Brain pericyte (primary cell): Measurements from ENCODE around the gene FGD6.
A peak's percentile ranks its signal among the peaks of the same experiment; 100 is the strongest.

Experiments
- DNase-seq: peaks from one replicate; pipeline ENCODE4 v3.0.0-alpha.2; 2012; ENCODE audit warnings: low read depth, low spot score

Gene FGD6

DNA sequence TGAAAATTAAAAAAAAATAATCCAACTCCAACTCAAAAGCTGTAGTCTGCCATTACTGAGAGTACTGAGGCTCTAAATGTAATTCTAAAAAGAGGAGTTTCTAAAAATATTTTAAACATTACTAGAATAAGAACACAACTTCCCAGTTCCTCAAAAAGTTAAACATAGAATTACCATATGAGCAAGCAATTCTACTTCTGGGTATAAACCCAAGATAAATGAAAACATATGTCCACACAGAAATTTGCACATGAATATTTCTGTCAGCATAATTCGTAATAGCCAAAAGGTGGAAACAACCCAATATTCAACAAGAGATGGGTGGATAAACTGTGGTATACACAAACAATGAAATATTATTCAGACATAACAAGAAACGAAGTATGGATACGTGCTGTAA lies 128.9 kb downstream of the FGD6 start:
- no peak for DNase-seq

DNA sequence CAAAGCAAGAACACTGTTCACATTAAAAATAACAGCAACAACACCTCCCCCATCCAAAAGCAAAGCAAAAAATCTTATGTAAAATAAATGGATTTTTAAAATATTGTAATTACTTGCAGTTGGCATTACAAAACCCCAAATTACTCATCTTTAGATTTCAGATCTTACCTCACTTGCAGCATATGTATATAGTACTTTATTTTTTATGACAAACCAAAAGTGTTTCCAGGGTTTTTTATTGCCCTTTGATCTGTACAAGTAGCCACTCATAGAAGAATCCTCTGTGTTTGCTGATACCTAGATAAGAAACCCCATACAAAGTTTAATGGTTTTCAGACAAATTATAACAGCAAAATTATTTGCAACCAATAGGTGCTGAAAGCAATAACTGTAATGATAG lies 131.7 kb downstream of the FGD6 start:
- no peak for DNase-seq

DNA sequence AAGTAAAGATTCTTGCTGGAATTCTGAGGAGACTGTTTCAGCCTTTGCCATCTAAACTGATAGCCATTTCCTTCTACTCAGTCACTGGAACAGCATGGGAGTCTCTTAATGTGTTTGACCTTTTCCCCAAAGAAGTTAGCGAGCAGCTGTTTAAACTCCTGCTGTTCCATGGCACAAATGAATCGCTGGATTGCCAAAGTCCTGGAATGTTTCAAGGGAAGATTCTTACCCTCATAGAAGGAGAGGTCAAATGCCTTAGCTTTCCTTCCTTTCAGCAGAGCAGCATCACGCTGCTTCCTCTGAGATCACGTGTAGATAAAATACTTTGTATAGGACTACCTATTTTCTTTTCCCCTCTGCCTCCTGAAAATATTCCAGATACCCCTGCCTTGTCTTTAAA lies 133.3 kb downstream of the FGD6 start:
- no peak for DNase-seq

DNA sequence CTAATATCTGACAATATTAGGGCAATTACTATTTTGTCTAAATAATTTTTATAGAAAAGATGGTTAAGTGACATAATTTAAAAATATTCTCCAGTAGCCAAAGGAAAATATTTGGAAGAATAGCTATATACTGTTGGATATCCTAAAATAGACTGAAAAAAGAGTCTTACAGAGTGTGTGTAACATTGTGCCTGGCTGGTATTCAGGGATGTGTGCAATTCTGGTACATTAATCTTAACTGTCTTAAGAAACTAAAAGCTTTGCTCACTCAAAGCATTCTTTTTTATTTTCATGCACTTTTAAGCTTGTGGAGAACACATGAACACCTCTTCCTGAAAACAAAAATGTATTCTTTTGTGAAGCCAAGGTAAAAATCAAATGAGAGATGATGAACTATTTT lies 133.8 kb downstream of the FGD6 start:
- DNase-seq: no peak

DNA sequence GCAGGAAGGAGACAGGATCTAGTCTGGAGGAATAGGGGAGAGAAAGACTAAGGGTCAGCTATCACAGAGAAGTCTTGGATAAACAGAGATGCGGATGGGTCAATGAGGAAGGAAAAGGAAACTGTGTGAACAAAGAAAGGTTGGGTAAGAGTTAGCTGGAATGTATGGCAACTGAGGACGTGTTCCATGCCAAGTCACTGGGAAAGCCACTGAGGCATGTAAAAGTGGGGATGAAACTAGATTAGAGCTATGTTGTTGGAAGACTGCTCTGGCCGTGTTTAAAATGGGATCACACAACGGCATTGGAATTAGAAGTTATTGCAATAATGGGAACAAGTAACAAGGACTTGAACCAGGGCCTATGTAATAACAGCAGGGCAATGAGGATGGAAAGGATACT lies 139.9 kb downstream of the FGD6 start:
- no peak for DNase-seq

DNA sequence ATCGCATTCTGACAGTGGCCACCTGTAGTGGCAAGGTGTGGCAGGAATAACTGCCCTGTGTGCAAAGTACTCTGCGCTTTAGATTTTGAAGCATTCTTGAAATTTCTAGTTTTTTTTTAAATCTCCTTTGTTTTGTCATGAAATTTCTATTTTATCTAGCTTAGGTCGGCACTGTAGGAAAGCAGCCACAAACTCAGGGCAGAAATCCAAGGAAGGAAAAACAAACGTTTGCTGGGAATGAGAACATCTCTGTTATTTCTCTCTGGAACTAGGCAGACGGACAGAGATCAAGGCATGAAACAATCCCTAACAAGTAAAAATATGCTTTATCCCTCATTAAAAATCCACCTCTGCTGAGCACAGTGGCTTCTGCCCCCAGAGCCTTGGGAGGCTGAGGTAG lies 142.5 kb downstream of the FGD6 start:
- DNase-seq: no peak

DNA sequence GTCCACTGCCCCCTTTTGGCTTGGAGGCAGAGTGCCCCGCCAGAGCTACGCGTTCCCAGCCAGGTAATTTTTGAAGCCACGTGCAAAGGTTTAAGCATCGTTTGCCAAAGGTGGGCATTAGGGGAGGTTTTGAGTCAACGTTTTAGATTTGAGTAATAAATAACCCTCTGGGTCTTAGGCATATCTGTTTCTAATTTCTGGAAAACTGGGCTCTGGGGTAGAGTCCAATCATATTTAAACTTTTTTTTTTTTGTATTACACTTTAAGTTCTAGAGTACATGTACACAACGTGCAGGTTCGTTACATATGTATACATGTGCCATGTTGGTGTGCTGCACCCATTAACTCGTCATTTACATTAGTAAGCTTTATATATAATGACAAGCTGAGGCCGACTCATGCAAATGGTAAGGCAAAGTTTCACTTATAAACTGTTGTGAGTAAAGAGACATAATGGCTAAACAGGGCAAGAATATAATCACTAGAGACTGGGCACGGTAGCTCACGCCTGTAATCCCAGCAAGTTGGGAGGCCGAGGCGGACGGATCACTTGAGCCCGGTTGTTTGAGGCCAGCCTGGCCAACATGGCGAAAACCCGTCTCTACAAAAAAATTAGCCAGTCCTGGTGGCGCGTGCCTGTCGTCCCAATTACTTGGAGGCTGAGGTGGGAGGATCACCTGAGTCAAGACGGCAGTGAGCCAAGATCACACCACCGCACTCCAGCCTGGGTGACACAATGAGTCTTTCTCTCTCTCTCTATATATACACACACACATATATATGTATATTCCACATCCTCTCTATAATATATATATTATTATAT lies 143.4 kb downstream of the FGD6 start:
- no peak for DNase-seq

DNA sequence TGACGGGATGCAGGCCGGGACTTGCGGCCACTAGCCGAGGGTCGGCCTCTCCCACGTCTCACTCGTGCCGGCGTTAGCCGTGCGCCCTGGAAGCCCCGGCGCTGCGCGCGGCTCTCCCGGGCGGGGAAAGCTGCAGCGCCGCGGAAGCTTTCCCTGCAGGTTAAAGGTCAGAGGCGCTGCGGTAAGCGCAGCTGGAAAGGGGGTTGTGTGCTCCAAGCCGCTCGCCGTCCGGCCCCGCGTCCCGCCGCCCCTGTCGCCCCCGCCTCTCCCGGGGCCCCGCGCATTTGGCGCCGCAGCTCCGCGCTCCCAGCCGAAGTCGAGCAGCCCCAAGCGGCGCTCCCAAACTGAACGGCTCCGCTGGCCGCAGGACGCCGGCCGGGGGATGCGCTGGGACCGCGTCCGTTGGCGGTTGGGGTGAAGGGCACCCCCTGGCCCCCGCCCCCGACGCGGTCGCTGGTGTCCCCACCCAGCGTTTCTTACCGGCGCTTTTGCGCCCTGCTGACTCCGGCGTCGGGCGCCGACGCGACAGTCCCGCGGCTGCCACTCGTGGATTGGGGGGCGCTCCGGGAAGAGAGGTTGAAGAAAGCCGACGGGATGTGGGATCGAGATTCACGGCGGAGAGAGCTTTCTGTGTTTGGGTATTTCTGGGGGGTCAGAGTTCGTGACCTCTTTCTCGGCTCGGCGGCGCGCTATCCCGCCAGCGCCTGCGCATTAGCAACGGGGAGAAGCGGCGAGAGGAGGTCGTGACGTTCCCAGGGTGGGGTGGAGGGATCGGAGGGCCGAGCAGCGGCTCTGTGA lies 144.2 kb downstream of the FGD6 start, which contains the start of gene NR2C1:
TSS of gene NR2C1 (minus strand) at position 719 of the 798 bp plus-strand sequence. CDS start 6,234 bp downstream, outside the sequence.
- DNase-seq: peak; percentile 70

DNA sequence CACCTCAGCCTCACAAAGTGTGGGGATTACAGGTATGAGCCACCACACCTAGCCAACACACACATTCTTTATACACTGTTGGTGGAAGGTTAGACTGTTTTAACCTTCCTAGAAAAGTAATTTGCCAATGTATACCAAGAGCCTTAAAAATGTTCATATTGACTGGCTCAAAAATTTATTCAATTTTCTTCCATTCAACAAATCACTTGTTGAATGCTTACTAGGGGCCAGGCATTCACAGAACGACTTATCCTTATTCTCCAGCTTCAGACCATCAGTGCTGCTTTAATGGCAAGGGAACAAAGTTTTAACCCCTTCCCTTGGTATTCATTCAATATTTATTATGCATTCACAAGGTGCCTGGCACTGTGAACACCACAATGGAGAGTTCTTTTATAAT lies 146.9 kb downstream of the FGD6 start:
- DNase-seq: no peak

DNA sequence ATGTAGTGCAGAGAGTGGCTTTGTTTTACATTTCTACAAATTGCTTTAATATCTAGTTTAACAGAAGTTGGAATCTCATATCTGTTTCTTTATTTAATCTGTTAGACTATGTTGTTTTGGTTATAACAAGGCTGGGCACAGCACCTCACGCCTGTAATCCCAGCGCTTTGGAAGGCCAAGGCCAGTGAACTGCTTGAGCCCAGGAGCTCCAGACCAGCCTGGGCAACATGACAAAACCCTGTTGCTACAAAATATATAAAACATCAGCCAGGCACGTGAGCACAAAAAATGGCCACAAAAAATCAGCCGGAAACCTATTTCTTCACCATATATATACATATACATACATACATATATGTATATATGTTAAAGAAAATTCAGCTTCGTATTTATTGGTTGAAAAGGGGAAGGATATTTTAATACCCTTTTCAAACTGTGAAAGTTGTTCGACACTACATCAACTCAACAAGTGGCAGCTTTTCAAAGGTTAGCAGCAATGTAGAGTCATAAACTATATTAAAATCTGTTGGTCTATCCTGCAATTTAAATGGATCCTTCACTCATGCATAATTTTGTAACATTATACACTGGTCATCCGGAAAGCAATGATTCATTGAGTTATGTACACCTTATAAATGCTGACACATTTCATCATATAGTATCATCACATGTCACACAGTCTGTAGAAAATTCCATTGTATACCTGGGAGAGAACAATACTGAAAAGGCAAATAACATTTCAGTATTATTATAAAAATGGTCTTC lies 151.0 kb downstream of the FGD6 start:
- no peak for DNase-seq

DNA sequence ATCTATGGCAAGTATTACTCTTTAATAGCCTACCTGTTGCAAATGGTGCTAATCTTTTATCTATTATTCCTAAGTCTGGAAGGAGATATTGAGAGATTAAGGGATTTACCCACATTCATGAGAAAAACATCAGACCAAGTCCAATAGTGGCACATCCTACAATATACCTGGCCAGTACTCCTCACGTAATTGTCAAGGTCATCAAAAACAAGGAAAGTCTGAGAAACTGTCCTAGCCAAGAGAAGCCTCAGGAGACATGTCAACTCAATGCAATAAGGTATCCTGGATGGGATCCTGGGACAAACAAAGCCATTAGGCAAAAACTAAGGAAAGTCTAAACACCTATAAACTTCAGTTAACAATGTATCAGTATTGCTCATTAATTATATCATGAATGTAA lies 156.3 kb downstream of the FGD6 start:
- DNase-seq: no peak

DNA sequence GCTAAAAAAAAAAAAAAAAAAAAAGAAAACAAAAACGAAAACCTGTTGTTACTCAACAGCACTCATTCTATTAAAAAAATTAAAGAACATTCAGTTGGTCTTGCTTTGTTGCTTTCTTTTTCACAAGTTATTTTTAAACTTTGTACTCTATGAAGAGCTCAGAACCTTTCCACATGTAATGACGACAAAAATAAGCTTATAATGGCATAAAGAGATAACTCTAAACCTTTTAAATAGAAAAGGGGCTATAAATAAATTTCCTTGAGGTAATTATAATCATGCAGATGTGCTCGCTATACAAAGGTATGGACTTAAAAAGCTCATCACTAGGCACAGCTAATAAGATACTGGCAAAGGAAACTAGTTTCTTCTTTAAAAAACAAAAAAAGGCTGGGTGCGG lies 157.3 kb downstream of the FGD6 start:
- DNase-seq: no peak

DNA sequence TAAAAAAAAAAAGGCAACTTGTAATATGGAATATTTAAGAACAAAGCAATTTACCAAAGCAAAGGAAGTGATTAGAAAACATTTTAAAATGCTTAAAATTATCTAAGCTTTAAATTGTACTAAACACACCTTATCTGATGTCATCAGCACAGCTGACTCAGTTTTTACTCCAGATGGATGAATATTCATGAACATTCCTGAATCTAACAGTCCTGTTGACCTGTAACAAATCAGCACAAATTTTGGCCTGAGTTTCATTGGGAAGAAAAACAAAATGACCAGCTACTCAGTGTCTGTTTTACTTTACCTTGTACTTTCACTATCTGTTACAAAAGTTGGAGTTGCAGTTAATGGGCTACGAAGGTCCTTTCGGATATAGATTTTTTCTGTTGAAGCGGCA lies 159.8 kb downstream of the FGD6 start:
- DNase-seq: no peak

DNA sequence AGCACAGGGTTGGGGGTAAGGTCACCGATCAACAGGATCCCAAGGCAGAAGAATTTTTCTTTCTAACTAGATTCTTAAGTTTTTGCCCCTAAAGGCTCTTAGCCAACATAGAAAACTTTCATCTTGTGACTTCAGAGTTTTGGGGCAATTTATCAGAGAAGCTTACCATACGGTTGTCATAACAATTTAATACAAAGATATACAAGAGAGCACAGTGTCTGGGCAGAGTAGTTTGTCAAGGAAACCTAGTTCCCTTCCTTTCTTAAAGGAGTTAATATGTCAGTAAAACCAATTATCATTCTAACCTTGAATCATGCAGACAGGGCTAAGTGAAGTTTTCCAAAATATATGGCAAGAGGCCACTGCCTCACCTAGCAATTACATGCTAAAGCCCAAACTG lies 162.2 kb downstream of the FGD6 start:
- DNase-seq: no peak

DNA sequence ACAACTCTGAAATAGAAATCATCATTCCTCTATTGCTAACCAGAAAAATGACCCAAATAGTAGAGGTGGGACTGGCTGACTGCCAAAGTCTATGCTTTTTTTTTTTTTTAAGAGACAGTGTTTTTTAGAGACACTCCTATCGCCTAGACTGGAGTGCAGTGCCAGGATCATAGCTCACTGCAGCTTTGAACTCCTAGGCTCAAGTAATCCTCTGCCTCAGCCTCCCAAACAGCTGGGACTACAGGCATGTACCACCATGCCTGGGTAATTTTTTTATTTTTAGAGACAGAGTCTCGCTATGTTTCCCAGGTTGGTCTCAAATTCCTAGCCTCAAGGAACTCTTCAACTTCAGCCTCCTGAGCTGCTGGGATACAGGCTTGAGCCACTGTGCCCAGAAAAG lies 163.1 kb downstream of the FGD6 start:
- no peak for DNase-seq

DNA sequence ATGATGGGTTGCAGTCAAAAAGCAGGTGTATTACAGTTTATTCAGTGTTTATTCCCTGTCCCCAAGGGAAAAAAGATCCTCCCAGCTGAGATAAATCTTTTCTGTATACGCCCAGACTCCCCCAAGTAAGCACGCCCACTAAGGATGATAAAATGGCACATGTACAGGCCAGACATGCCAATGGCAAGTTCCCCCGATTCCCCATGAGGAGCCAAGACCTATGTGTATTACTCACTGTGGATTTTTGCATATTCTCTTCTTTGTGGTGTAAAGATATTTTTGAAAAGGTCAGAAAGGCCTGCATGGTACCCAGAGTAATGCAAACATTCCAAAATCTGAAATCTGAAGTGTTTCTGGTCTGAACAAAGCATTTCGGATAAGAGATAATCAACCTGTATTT lies 166.0 kb downstream of the FGD6 start:
- no peak for DNase-seq

DNA sequence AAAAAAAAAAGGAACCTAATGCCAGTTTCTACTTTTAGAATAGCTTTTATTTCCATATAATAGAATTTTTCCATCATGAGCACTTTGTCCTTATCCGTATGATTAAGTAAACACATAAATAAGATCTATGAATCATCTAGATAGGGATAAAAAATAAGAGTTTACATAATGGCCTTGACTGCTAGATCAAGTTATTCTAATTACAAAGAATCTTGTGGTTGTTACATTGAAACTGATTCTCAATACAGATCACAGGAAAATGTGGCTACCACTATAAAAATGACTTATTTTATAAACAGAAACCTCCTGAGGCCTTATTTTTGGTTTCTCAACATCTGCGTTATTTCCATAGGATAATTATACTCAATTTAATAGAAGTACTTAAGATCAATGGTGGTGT lies 179.4 kb downstream of the FGD6 start:
- DNase-seq: no peak

DNA sequence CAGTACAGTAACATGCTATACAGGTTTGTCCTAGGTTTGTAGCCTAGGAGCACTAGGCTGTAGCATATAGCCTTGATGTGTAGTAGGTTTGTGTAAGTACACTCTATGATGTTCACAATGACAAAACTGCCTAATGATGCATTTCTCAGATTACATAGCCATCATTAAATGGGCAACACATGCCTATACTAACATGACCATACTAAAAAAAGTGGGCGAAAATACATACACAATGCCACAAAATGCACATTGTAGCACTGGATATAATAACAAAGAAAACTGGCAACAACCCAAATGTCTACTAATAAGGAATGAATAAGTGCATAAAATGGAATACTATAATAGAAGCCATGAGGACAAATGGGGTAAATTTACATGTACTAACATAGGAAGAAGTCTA lies 182.5 kb downstream of the FGD6 start:
- no peak for DNase-seq
